Fibroblast of skin of right biceps (primary cell): ENCODE measurements around the gene TMSB15C.

Experiments
- DNase-seq: peaks from one replicate; pipeline ENCODE4 v3.0.0-alpha.2; 2013

Gene TMSB15C

DNA sequence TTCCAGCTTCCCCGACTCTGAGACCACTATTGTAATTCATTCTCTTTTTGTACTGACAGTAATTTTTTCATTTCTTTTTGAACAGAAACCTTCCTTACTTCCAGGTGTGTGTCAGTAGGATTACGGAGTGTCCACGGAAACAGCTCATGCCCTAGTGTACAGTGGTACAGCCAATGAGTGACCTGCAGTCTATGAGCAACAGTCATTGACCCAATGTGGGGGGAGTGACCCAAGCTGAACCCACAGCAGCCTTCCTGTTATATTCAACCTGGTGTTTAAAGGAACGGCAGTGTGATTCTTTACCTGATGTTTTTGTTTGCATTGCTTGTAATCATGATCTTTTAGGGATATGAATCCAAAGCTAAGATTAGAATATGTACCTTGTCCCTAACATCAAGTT lies 35.0 kb downstream of the TMSB15C start:
- DNase-seq: no peak

DNA sequence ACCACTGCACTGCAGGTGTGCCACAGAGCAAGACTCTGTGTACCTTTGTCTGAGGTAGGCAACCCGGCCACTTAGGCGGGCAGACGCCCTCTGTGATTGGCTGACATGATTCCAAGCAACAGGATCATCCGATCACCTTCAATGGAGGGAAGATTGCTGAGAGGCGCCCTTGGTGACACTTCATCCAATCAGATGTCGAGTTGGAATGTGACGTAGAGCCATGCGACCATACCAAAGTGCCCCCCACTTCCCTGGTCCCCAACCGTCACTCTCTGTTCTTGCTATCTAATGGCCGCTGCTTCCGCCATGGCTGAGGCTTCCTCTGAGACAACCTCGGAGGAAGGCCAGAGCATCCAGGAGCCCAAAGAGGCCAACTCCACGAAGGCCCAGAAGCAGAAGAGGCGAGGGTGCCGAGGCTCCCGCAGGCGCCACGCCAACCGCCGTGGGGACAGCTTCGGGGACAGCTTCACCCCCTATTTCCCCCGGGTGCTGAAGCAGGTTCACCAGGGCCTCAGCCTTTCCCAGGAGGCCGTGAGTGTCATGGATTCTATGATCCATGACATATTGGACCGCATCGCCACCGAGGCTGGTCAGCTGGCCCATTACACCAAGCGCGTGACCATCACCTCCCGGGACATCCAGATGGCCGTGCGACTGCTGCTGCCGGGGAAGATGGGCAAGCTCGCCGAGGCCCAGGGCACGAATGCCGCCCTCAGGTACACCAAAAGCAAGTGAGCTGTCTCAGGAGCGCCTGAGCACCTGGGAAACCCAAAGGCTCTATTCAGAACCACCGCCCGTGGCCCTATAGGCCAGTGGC lies 36.1 kb downstream of the TMSB15C start, which contains the start of gene H2BW2:
TSS of gene H2BW2 (plus strand) at position 268 of the 817 bp plus-strand sequence. CDS start at position 307, 39 bp downstream.
- DNase-seq: no peak
